ENCODE measurements around the gene LDLRAD4.

LDLRAD4 gene

GRCh38 chr18:13257361-13257980 lies 38.9 kb downstream of the LDLRAD4 start:
- DNase-seq (ENCODE audit: low spot score) = no peak
- in situ Hi-C loops (cut with MboI; ENCODE audit: low sequenced_read_pairs, unreplicated experiment) = no loop called here
- TF ChIP-seq, protein P1, sequence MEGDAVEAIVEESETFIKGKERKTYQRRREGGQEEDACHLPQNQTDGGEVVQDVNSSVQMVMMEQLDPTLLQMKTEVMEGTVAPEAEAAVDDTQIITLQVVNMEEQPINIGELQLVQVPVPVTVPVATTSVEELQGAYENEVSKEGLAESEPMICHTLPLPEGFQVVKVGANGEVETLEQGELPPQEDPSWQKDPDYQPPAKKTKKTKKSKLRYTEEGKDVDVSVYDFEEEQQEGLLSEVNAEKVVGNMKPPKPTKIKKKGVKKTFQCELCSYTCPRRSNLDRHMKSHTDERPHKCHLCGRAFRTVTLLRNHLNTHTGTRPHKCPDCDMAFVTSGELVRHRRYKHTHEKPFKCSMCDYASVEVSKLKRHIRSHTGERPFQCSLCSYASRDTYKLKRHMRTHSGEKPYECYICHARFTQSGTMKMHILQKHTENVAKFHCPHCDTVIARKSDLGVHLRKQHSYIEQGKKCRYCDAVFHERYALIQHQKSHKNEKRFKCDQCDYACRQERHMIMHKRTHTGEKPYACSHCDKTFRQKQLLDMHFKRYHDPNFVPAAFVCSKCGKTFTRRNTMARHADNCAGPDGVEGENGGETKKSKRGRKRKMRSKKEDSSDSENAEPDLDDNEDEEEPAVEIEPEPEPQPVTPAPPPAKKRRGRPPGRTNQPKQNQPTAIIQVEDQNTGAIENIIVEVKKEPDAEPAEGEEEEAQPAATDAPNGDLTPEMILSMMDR (IDR thresholded peaks at IDR 0.05; ENCODE audit: borderline replicate concordance, control extremely low read depth, extremely low read depth, insufficient read depth, missing control alignments) = no peak

DNA sequence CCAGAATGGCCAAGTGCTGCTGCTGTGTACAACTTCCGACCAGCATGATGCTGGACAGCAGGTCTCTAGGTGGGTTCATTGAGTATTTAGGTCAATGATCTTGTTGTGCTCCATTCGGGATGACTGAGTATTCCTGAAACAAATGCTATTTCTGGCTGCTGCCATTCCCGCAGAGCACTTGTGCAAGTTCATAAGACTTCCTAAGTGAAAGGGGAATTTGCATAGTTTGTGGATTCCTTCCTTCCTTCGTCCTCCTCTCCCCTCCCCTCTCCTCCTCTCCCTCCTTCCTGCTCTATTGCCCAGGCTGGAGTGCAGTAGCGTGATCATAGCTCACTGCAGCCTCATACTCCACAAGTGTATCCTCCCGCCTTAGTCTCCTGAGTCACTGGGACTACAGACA lies 40.4 kb downstream of the LDLRAD4 start:
- TF ChIP-seq, protein P1 (IDR thresholded peaks at IDR 0.05; ENCODE audit: borderline replicate concordance, control extremely low read depth, extremely low read depth, insufficient read depth, missing control alignments) = no peak
- DNase-seq (ENCODE audit: low spot score) = no peak

DNA sequence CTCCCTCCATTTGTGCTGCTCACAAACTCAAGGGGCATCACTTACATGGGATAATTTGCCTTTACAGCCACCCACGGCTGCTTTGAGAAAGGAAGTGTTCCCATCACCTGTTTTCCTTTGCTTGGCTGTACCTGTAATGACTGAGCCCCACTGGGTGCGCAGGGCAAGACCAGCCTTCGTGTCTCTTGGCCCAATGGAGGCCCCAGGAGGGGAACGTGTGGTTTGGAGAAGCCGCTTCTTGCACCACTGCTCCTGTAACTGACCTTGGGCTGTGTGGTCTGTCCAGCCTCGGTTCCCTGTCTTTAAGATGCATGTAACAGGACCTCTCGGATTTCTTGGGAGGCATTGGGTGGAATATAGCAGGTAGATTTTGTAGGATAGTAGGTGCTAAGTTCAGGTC lies 41.1 kb downstream of the LDLRAD4 start:
- no peak for DNase-seq (ENCODE audit: low spot score)
- in situ Hi-C loops (cut with MboI; ENCODE audit: low sequenced_read_pairs, unreplicated experiment) = no loop called here
- TF ChIP-seq, protein P1 (IDR thresholded peaks at IDR 0.05; ENCODE audit: borderline replicate concordance, control extremely low read depth, extremely low read depth, insufficient read depth, missing control alignments) = no peak

More for the DNA sequence above, 40.4 kb downstream of the LDLRAD4 start:
- in situ Hi-C loops (cut with MboI; ENCODE audit: low sequenced_read_pairs, unreplicated experiment) = no loop called here

DNA sequence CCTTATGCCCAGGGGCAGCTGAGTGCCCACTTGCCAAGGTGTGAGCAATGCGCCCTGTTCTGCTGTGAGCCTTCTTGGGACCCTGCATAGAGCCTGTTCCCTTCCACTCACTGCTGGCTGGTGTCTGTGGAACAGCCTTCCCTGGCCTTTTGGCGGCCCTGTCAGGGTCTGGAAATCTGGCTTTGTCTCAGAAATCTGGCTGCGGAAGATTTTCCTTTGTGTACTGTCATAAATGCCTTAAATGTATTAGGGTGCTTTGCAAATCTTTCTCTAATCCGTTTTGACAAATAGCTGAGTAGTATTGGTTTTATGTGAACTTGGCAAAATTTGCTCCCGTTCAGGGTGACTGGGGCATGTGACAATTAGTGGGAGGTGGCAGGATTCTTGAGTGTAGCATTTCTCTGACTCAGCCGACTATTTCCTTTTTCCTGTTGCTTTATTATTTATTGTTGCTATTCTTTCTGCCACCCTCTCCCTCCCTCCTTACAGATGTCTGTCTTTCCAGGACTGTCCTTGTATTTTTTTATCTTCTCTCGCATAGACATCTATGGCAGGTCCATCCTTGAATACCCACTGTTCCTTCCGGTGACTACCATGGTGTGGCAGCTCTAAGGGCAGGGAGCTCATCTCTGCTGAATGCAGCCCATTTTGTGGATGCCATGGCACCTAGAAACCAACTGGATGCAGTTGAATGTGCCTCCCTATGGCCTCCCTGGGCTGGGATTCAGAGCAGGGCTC lies 41.8 kb downstream of the LDLRAD4 start:
- in situ Hi-C loops (cut with MboI; ENCODE audit: low sequenced_read_pairs, unreplicated experiment) = no loop called here
- TF ChIP-seq, protein P1 (IDR thresholded peaks at IDR 0.05; ENCODE audit: borderline replicate concordance, control extremely low read depth, extremely low read depth, insufficient read depth, missing control alignments) = no peak
- DNase-seq (ENCODE audit: low spot score) = no peak

- DNase-seq (ENCODE audit: low spot score) = no peak
Measured at GRCh38 chr18:13260935-13261640, 42.5 kb downstream of the LDLRAD4 start.

More at GRCh38 chr18:13260935-13261640, 42.5 kb downstream of the LDLRAD4 start:
- in situ Hi-C loops (cut with MboI; ENCODE audit: low sequenced_read_pairs, unreplicated experiment) = no loop called here
- TF ChIP-seq, protein P1 (IDR thresholded peaks at IDR 0.05; ENCODE audit: borderline replicate concordance, control extremely low read depth, extremely low read depth, insufficient read depth, missing control alignments) = no peak

All from GM13976 (cell line).